PC-3 (cell line): ENCODE measurements around the gene LHX5. TPM values are rescaled to one million over a fixed set of nuclear protein-coding genes. Genes with fewer than 3 reads are reported as not detected.

Experiments used
- ATAC-seq: fragments of 200-7000 bp; cut with Tn5 transposase; 2 replicates; pipeline ENCODE4 v1.9.1; 2020; ENCODE audit warnings: mild to moderate bottlenecking, moderate library complexity
- BruUV-seq: library from RNA; stranded (reverse); fragments of 400-500 nt; replicated peaks from 2 replicates; lab custom pipeline; 2021; lab: Mats Ljungman, UMichigan
- CTCF ChIA-PET: fragments of 300-600 bp; sonication (Branson Sonifier 250); formaldehyde crosslinking; loops from one replicate; lab custom pipeline; 2022; ENCODE audit warnings: antibody characterized with exemption; lab: Charles Lee
- POLR2A ChIA-PET: fragments of 300-600 bp; sonication (Branson Sonifier 250); formaldehyde crosslinking; loops from one replicate; lab custom pipeline; 2022; ENCODE audit warnings: antibody characterized with exemption; ENCODE audit not compliant: unreplicated experiment; lab: Charles Lee
- DNase-seq: peaks from one replicate; pipeline ENCODE4 v3.0.0-alpha.2; 2015
- H2AFZ ChIP-seq: fragments of 300-600 bp; sonication (generic); 2 replicates; pipeline ENCODE4 v1.6.0; 2016; ENCODE audit warnings: antibody characterized with exemption, low read length
- H3F3A ChIP-seq: fragments of 300-600 bp; sonication (generic); one replicate; pipeline ENCODE4 v1.6.0; 2017; ENCODE audit warnings: antibody characterized with exemption, low read length, control low read depth, mild to moderate bottlenecking; ENCODE audit not compliant: unreplicated experiment
- H3K27ac ChIP-seq: fragments of 300-600 bp; sonication (generic); 2 replicates; pipeline ENCODE4 v1.5.1; 2016; ENCODE audit warnings: mild to moderate bottlenecking, low read length
- H3K27me3 ChIP-seq: fragments of 300-600 bp; sonication (generic); 2 replicates; pipeline ENCODE4 v1.6.1; 2016; ENCODE audit warnings: low read length, mixed read lengths
- H3K36me3 ChIP-seq: fragments of 300-600 bp; sonication (generic); 2 replicates; pipeline ENCODE4 v1.6.1; 2016; ENCODE audit warnings: low read depth, mixed run types, low read length, mixed read lengths
- H3K4me1 ChIP-seq: fragments of 300-600 bp; sonication (generic); 2 replicates; pipeline ENCODE4 v1.5.1; 2016; ENCODE audit warnings: low read length; ENCODE audit not compliant: insufficient read depth
- H3K4me2 ChIP-seq: fragments of 300-600 bp; sonication (generic); 2 replicates; pipeline ENCODE4 v1.6.0; 2016; ENCODE audit warnings: low read length
- H3K4me3 ChIP-seq: fragments of 300-600 bp; sonication (generic); 2 replicates; pipeline ENCODE4 v1.5.1; 2016; ENCODE audit warnings: mild to moderate bottlenecking, low read length, mixed read lengths
- H3K79me2 ChIP-seq: fragments of 300-600 bp; sonication (generic); 2 replicates; pipeline ENCODE4 v1.6.1; 2017; ENCODE audit warnings: low read length, mixed read lengths
- H3K9ac ChIP-seq: fragments of 300-600 bp; sonication (generic); 2 replicates; pipeline ENCODE4 v1.6.0; 2016; ENCODE audit warnings: mild to moderate bottlenecking, low read length
- H3K9me2 ChIP-seq: fragments of 300-600 bp; sonication (generic); replicated peaks from 2 replicates; pipeline ENCODE4 v1.6.1; 2016; ENCODE audit warnings: mixed run types, low read length, mixed read lengths
- H3K9me3 ChIP-seq: fragments of 300-600 bp; sonication (generic); 2 replicates; pipeline ENCODE4 v1.6.1; 2016; ENCODE audit warnings: low read length, mixed read lengths
- H4K20me1 ChIP-seq: fragments of 300-600 bp; sonication (generic); 2 replicates; pipeline ENCODE4 v1.6.1; 2016; ENCODE audit warnings: low read length, mixed read lengths
- CTCF ChIP-seq: fragments of 300-600 bp; sonication (generic); conservative IDR thresholded peaks from 2 replicates; pipeline ENCODE4 v1.5.1; 2017; ENCODE audit warnings: antibody characterized with exemption, low read depth, mild to moderate bottlenecking, low read length
- EZH2 ChIP-seq: fragments of 300-600 bp; sonication (generic); IDR thresholded peaks from one replicate; pipeline ENCODE4 v1.6.1; 2017; ENCODE audit warnings: antibody characterized with exemption, mild to moderate bottlenecking, low read length; ENCODE audit not compliant: unreplicated experiment
- EZH2phosphoT487 ChIP-seq: fragments of 300-600 bp; sonication (generic); IDR thresholded peaks from 2 replicates; pipeline ENCODE4 v1.6.1; 2018; ENCODE audit warnings: mild to moderate bottlenecking, antibody characterized with exemption, low read length, borderline replicate concordance
- intact Hi-C: fragments of 100-400 bp; cut with micrococcal nuclease; formaldehyde crosslinking; loops from 2 replicates; pipeline ENCODE4 v1.9.0; 2023
- total RNA-seq: library from RNA; depleted of rRNA; stranded (reverse); fragments of >200 nt; gene quantifications from 2 replicates; pipeline ENCODE4 v1.2.3, GENCODE V29; 2014

The LHX5 gene
- total RNA-seq, 1 experiment from 2014 or later, result 0.26 TPM

- Histone ChIP-seq H3F3A (no peaks in the 10 kb centered on the region), H3K9ac (no peak overlapping the region), H3K27ac (no peak overlapping the region), H3K4me1 (no peaks in the 10 kb centered on the region), H2AFZ (no peak overlapping the region), H3K36me3 (no peaks in the 10 kb centered on the region), H3K9me2 (no peaks in the 10 kb centered on the region), H3K79me2 (no peaks in the 10 kb centered on the region), H3K9me3 (no peaks in the 10 kb centered on the region), H3K27me3 (peaks cover 6% of the 10 kb centered on the region; the same call in 1 of the 2 replicates), H3K4me3 (no peak overlapping the region), H3K4me2 (no peak overlapping the region), H4K20me1 (no peaks in the 10 kb centered on the region)
- intact Hi-C loops, result no loop called here
- no peak for DNase-seq
- ChIA-PET POLR2A (no interaction called here), CTCF (no interaction called here)
- no peak for ATAC-seq
- TF ChIP-seq CTCF, result no peak
- TF ChIP-seq EZH2phosphoT487, result no peak
- no peak for TF ChIP-seq EZH2
- BruUV-seq, result no TSS peak
These were observed 22.4 kb downstream of the LHX5 start for GRCh38 chr12:113449299-113449698.

- Histone ChIP-seq H3K4me1 (no peaks in the 10 kb centered on the region), H3K79me2 (no peaks in the 10 kb centered on the region), H3K36me3 (no peaks in the 10 kb centered on the region), H3K27ac (no peak overlapping the region), H2AFZ (no peak overlapping the region), H3F3A (no peaks in the 10 kb centered on the region), H3K9ac (no peak overlapping the region), H3K27me3 (peaks cover 6% of the 10 kb centered on the region; the same call in 1 of the 2 replicates), H3K4me3 (no peak overlapping the region), H3K9me2 (no peaks in the 10 kb centered on the region), H4K20me1 (no peaks in the 10 kb centered on the region), H3K4me2 (no peak overlapping the region), H3K9me3 (no peaks in the 10 kb centered on the region)
- CTCF ChIA-PET, result no interaction called here
- intact Hi-C loops, result no loop called here
- no peak for DNase-seq
- ATAC-seq, result no peak
- POLR2A ChIA-PET, result no interaction called here
- TF ChIP-seq EZH2, result no peak
- TF ChIP-seq EZH2phosphoT487, result no peak
- TF ChIP-seq CTCF, result no peak
- no TSS peak for BruUV-seq
These were observed 22.8 kb downstream of the LHX5 start for GRCh38 chr12:113448873-113449272.

- no peak overlapping the region for H3K9ac ChIP-seq
- no peaks in the 10 kb centered on the region for H3K9me3 ChIP-seq
- no peak for ATAC-seq
- H3K36me3 ChIP-seq, result no peaks in the 10 kb centered on the region
- no peaks in the 10 kb centered on the region for H3F3A ChIP-seq
- POLR2A ChIA-PET, result no interaction called here
- H3K27ac ChIP-seq, result no peak overlapping the region
- CTCF ChIA-PET, result no interaction called here
- no peak for TF ChIP-seq CTCF
- no peak for TF ChIP-seq EZH2
- no peak for TF ChIP-seq EZH2phosphoT487
- H3K79me2 ChIP-seq, result no peaks in the 10 kb centered on the region
- H3K9me2 ChIP-seq, result no peaks in the 10 kb centered on the region
- BruUV-seq, result no TSS peak
- no peaks in the 10 kb centered on the region for H3K4me1 ChIP-seq
- H3K4me3 ChIP-seq, result no peak overlapping the region
- H2AFZ ChIP-seq, result no peak overlapping the region
- no peaks in the 10 kb centered on the region for H4K20me1 ChIP-seq
- intact Hi-C loops, result no loop called here
- H3K4me2 ChIP-seq, result no peak overlapping the region
- no peak for DNase-seq
- H3K27me3 ChIP-seq, result peaks cover 6% of the 10 kb centered on the region; the same call in 1 of the 2 replicates
These were observed 26.0 kb downstream of the LHX5 start for GRCh38 chr12:113445544-113446171.
